ENCODE results near the gene ITGB1BP1.

The ITGB1BP1 gene

DNA sequence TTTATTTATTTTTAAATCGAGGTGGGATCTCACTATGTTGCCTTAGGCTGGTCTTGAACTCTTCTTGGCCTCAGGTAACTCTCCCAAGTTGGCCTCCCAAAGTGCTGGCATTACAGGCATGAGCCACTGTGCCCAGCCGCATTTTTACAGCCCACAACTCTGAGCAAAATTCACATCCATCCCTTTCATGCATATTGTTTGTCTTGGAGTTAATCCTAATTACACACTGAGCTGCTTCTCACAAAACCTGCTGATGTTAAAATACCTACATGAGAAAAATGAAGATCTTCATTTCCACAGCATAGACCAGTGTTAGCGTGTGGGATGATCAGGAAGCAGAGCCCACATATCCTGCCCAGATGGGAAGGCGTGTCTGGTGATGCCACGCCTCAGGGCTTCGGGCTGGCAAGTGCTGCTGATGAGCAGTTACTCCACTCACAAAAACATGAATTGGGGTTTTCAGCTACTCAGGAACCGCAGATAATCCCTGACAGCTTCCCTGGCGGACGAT lies 14.6 kb downstream of the ITGB1BP1 start:
- ATAC-seq (ENCODE audit: low read depth): peak; percentile 74
- no peak for TF ChIP-seq CTCF (IDR thresholded peaks at IDR 0.05; ENCODE audit: poor library complexity, severe bottlenecking)
- DNase-seq (ENCODE audit: low spot score): no peak
- H3K36me3 ChIP-seq (ENCODE audit: low read depth): peaks cover 89% of the 10 kb centered on the region
- H3K4me1 ChIP-seq (ENCODE audit: insufficient read depth, poor library complexity, severe bottlenecking): peaks cover 3% of the 10 kb centered on the region
- no peaks in the 10 kb centered on the region for H3K27me3 ChIP-seq (ENCODE audit: insufficient read depth, poor library complexity, severe bottlenecking)
- H3K27ac ChIP-seq (ENCODE audit: poor library complexity, severe bottlenecking): peak overlapping the region; percentile 9
- H3K9me3 ChIP-seq (ENCODE audit: severe bottlenecking): no peaks in the 10 kb centered on the region
- H3K4me3 ChIP-seq (ENCODE audit: severe bottlenecking): no peak overlapping the region

GRCh38 chr2:9407363-9407811 lies 15.9 kb downstream of the ITGB1BP1 start:
- Histone ChIP-seq H3K4me3 (ENCODE audit: severe bottlenecking) (no peak overlapping the region), H3K36me3 (ENCODE audit: low read depth) (peaks cover 89% of the 10 kb centered on the region), H3K27ac (ENCODE audit: poor library complexity, severe bottlenecking) (peak overlapping the region; percentile 9), H3K4me1 (ENCODE audit: insufficient read depth, poor library complexity, severe bottlenecking) (peaks cover 3% of the 10 kb centered on the region), H3K27me3 (ENCODE audit: insufficient read depth, poor library complexity, severe bottlenecking) (no peaks in the 10 kb centered on the region), H3K9me3 (ENCODE audit: severe bottlenecking) (no peaks in the 10 kb centered on the region)
- no peak for TF ChIP-seq CTCF (IDR thresholded peaks at IDR 0.05; ENCODE audit: poor library complexity, severe bottlenecking)
- ATAC-seq (ENCODE audit: low read depth) (peak; percentile 32), DNase-seq (ENCODE audit: low spot score) (no peak)

DNA sequence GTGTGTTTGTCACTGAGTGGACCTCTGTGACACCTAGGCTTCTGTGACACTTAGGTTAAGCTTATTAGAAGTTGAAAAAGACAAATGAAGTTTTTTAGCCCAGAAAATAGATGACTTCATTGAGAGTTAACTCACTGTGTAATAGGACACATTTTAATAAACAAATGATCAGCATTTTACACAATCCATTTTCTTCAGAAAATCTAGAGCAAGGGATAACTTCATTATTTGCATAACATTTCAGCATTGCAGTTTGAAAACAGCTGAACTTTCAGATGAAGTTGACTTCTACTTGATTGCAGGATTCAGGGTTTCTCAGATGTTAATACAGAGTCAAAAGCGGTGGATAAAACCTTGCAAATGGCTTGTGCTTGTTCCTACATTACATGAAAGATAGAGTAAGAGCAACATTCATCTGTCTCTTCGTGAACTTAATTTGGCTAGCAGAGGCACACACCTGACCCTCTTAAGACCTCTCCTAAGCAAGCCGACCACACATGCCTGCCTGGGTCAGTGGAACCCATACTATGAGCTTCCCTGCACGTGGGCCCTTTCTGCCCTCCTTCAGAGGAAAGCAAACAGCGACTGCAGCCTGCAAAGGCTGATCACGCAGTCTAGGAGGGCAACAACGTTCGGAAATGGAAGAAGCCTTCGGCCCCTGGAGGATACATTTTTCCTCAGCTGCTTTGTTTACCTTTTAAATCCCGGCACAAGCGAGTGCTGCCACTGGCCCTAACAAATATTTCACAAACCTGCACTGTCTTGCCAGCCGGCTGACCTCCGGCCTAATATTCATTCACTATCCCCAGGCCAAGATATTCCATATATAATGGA lies 16.6 kb downstream of the ITGB1BP1 start:
- H3K9me3 ChIP-seq (ENCODE audit: severe bottlenecking): no peaks in the 10 kb centered on the region
- ATAC-seq (ENCODE audit: low read depth) (peak; percentile 2; the same call in 1 of the 3 replicates), DNase-seq (ENCODE audit: low spot score) (no peak)
- no peak overlapping the region for H3K4me3 ChIP-seq (ENCODE audit: severe bottlenecking)
- no peaks in the 10 kb centered on the region for H3K27me3 ChIP-seq (ENCODE audit: insufficient read depth, poor library complexity, severe bottlenecking)
- H3K36me3 ChIP-seq (ENCODE audit: low read depth): peaks cover 89% of the 10 kb centered on the region
- TF ChIP-seq CTCF (IDR thresholded peaks at IDR 0.05; ENCODE audit: poor library complexity, severe bottlenecking): no peak
- H3K27ac ChIP-seq (ENCODE audit: poor library complexity, severe bottlenecking): peak overlapping the region; percentile 9
- peaks cover 3% of the 10 kb centered on the region for H3K4me1 ChIP-seq (ENCODE audit: insufficient read depth, poor library complexity, severe bottlenecking)

GRCh38 chr2:9405636-9406035 lies 17.7 kb downstream of the ITGB1BP1 start:
- ATAC-seq (ENCODE audit: low read depth): no peak
- TF ChIP-seq CTCF (IDR thresholded peaks at IDR 0.05; ENCODE audit: poor library complexity, severe bottlenecking): no peak
- Histone ChIP-seq H3K27me3 (ENCODE audit: insufficient read depth, poor library complexity, severe bottlenecking) (no peaks in the 10 kb centered on the region), H3K9me3 (ENCODE audit: severe bottlenecking) (no peaks in the 10 kb centered on the region), H3K4me1 (ENCODE audit: insufficient read depth, poor library complexity, severe bottlenecking) (peaks cover 3% of the 10 kb centered on the region), H3K36me3 (ENCODE audit: low read depth) (peaks cover 92% of the 10 kb centered on the region), H3K4me3 (ENCODE audit: severe bottlenecking) (no peak overlapping the region), H3K27ac (ENCODE audit: poor library complexity, severe bottlenecking) (no peak overlapping the region)
- no peak for DNase-seq (ENCODE audit: low spot score)

- H3K9me3 ChIP-seq (ENCODE audit: severe bottlenecking): no peaks in the 10 kb centered on the region
- no peak overlapping the region for H3K4me3 ChIP-seq (ENCODE audit: severe bottlenecking)
- no peak overlapping the region for H3K27ac ChIP-seq (ENCODE audit: poor library complexity, severe bottlenecking)
- ATAC-seq (ENCODE audit: low read depth): no peak
- H3K4me1 ChIP-seq (ENCODE audit: insufficient read depth, poor library complexity, severe bottlenecking): peaks cover 3% of the 10 kb centered on the region
- no peak for TF ChIP-seq CTCF (IDR thresholded peaks at IDR 0.05; ENCODE audit: poor library complexity, severe bottlenecking)
- H3K27me3 ChIP-seq (ENCODE audit: insufficient read depth, poor library complexity, severe bottlenecking): no peaks in the 10 kb centered on the region
- peaks cover 87% of the 10 kb centered on the region for H3K36me3 ChIP-seq (ENCODE audit: low read depth)
- DNase-seq (ENCODE audit: low spot score): no peak
These were observed 18.9 kb downstream of the ITGB1BP1 start for GRCh38 chr2:9404451-9404850.
